Motor neuron (in vitro differentiated cells): ENCODE results near the gene CRELD2. TPM values are rescaled to one million over a fixed set of nuclear protein-coding genes. Genes with fewer than 3 reads are reported as not detected.
"Not testable (repeated sequence)": the region's sequence is repeated elsewhere in the genome, so short reads cannot be mapped to it uniquely, and the experiment has no call there.

Experiments
- ATAC-seq, 8 experiments: fragments of 200-7000 bp; cut with Tn5 transposase; replicated peaks in 6 of 8; 2 replicates each; pipeline ENCODE4 v1.8.0; 2021; ENCODE audit warnings: mild to moderate bottlenecking in 8 of 8, moderate library complexity in 8 of 8
- H3K27ac ChIP-seq, 2 donors: fragments of 250-450 bp; sonication (Bioruptor Pico); 2 replicates each; pipeline ENCODE4 v1.9.0; 2021; ENCODE audit warnings: antibody characterized with exemption in 2 of 2, mild to moderate bottlenecking in 2 of 2, moderate library complexity in 1 of 2
- H3K4me1 ChIP-seq, 2 donors: fragments of 250-450 bp; sonication (Bioruptor Pico); replicated peaks in 1 of 2; 2 replicates each; pipeline ENCODE4 v1.6.1; 2021; ENCODE audit warnings: antibody characterized with exemption in 2 of 2, mild to moderate bottlenecking in 2 of 2, moderate library complexity in 1 of 2
- H3K4me3 ChIP-seq, 5 donors: fragments of 250-450 bp; sonication (Bioruptor Pico); 2 replicates each; pipeline ENCODE4 v1.9.0; 2021; ENCODE audit warnings: antibody characterized with exemption in 5 of 5, mild to moderate bottlenecking in 5 of 5, moderate library complexity in 4 of 5
- WGBS, 10 experiments: fragments of 450-650 bp; shearing (Covaris generic); methylation state at CpG; one replicate each; pipeline ENCODE4 v1.0.0; 2022; 5-methylcytosine and 5-hydroxymethylcytosine counted together
- in situ Hi-C, 9 experiments: fragments of 400-800 bp; cut with MboI; loops; one replicate each; pipeline ENCODE4 v1.15.0; 2021; ENCODE audit warnings: low sequenced_read_pairs in 9 of 9, low pct_unique_long_range_greater_than_20kb in 2 of 9; ENCODE audit not compliant: unreplicated experiment in 9 of 9
- total RNA-seq, 8 experiments: library from RNA; unstranded; fragments of 300-600 nt; gene quantifications; 2 replicates each; pipeline versions ENCODE4 v1.2.3 to v1.2.4, GENCODE V29; 2022

Gene CRELD2
- total RNA-seq, 8 experiments from 2014 or later = 20.7 to 62.4 (median 33.3) TPM

GRCh38 chr22:49938565-49939136 lies 20.2 kb downstream of the CRELD2 start:
- 97 to 100% methylated on average over 1 to 7 of the region's 19 CpGs; no CpG with 5 or more reads in 8 of the 10 experiments for WGBS, 10 experiments
- in situ Hi-C loops = loop anchor here in 7 of 9 experiments (10.0 to 25.0 kb wide), 3 partner anchors 96 to 249 kb away; partner anchors contain the start of gene TRABD (in 2 of the 7)
- Histone ChIP-seq H3K4me1 (peaks cover 38 to 39% of the 10 kb centered on the region in 2 donors), H3K27ac (no peak overlapping the region), H3K4me3 (no peak overlapping the region)
- ATAC-seq = no peak

- in situ Hi-C loops = loop anchor here in 4 of 9 experiments (25.0 kb wide), 2 partner anchors 96 to 246 kb away; partner anchors contain the start of gene TRABD (in 2 of the 4)
Observed at GRCh38 chr22:49941507-49942316, 23.3 kb downstream of the CRELD2 start.

GRCh38 chr22:49942565-49943404 lies 24.4 kb downstream of the CRELD2 start:
- 47 to 93% (median 77%) methylated on average over 3 to 4 of the region's 21 CpGs; no CpG with 5 or more reads in 1 of the 10 experiments for WGBS, 10 experiments
- in situ Hi-C loops = loop anchor here in 4 of 9 experiments (25.0 kb wide), 2 partner anchors 95 to 245 kb away; partner anchors contain the start of gene TRABD (in 2 of the 4)
- Histone ChIP-seq H3K4me3 (no peak overlapping the region), H3K4me1 (peaks cover 25 to 27% of the 10 kb centered on the region in 2 donors), H3K27ac (no peak overlapping the region)
- no peak for ATAC-seq

More at GRCh38 chr22:49941507-49942316, 23.3 kb downstream of the CRELD2 start:
- Histone ChIP-seq H3K27ac (no peak overlapping the region), H3K4me3 (no peak overlapping the region), H3K4me1 (peaks cover 25 to 27% of the 10 kb centered on the region in 2 donors)
- ATAC-seq = no peak
- 85 to 100% (median 95%) methylated on average over 2 to 6 of the region's 17 CpGs; no CpG with 5 or more reads in 5 of the 10 experiments for WGBS, 10 experiments

DNA sequence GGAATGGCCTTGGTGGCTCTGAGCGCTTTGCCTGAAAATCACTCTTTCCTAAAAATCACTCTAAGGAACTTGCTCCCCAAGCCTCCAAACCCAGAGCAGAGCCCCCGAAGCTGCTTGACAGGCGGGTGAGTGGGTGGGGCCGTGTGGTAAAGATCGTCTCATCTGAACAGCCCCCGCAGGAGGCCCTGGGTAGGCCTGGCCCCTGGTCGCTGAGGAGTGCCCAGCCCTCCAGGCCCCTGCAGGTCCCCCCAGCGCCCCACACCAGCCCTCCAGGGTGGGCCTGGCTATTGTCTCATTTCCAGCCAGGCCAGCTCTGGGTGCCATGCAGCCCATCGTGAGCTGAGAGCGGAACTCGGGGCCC lies 25.0 kb downstream of the CRELD2 start:
- H3K4me1 ChIP-seq = peaks cover 28 to 30% of the 10 kb centered on the region in 2 donors

GRCh38 chr22:49943771-49944398 lies 25.5 kb downstream of the CRELD2 start:
- in situ Hi-C loops = loop anchor here in 4 of 9 experiments (25.0 kb wide), 2 partner anchors 93 to 243 kb away; partner anchors contain the start of gene TRABD (in 2 of the 4)
- Histone ChIP-seq H3K27ac (no peak overlapping the region), H3K4me3 (no peak overlapping the region), H3K4me1 (peaks cover 28 to 31% of the 10 kb centered on the region in 2 donors)
- 90 to 100% (median 90%) methylated on average over 1 to 9 of the region's 25 CpGs; no CpG with 5 or more reads in 7 of the 10 experiments for WGBS, 10 experiments
- ATAC-seq = no peak

More for the DNA sequence above, 25.0 kb downstream of the CRELD2 start:
- Histone ChIP-seq H3K4me3 (no peak overlapping the region), H3K27ac (no peak overlapping the region)
- in situ Hi-C loops = loop anchor here in 4 of 9 experiments (25.0 kb wide), 2 partner anchors 94 to 244 kb away; partner anchors contain the start of gene TRABD (in 2 of the 4)
- WGBS, 10 experiments = no CpG with 5 or more reads among the region's 11 CpGs
- no peak for ATAC-seq

DNA sequence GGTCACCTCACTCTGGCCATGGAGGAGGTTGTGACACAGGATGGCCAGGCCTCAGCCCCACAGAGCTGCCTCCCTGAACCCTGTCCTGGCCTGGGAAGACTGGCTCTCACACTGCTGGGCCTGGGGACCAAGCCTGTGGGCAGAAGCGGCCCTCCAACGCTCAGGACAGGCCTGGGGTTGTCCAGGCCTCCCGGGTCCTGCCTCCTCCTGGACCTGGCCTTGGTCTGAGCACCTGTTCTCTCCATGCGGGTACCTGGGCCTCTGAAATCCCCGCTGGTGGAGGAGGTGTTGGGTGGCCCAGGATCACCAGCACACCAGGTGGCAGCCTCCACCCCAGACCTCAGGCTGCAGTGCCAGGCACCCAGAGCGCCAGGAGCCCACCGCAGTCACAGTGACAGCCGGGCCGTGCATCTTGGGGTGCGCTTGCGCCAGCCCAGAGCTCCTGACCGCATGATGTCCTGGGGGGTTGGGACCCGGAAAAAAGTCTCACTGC lies 26.0 kb downstream of the CRELD2 start:
- no peak for ATAC-seq
- in situ Hi-C loops = loop anchor here in 4 of 9 experiments (25.0 kb wide), 2 partner anchors 93 to 243 kb away; partner anchors contain the start of gene TRABD (in 2 of the 4)
- 60 to 100% (median 95%) methylated on average over 1 to 7 of the region's 13 CpGs; no CpG with 5 or more reads in 6 of the 10 experiments for WGBS, 10 experiments
- peaks cover 28 to 30% of the 10 kb centered on the region in 2 donors for H3K4me1 ChIP-seq
- no peak overlapping the region for H3K4me3 ChIP-seq
- no peak overlapping the region for H3K27ac ChIP-seq

DNA sequence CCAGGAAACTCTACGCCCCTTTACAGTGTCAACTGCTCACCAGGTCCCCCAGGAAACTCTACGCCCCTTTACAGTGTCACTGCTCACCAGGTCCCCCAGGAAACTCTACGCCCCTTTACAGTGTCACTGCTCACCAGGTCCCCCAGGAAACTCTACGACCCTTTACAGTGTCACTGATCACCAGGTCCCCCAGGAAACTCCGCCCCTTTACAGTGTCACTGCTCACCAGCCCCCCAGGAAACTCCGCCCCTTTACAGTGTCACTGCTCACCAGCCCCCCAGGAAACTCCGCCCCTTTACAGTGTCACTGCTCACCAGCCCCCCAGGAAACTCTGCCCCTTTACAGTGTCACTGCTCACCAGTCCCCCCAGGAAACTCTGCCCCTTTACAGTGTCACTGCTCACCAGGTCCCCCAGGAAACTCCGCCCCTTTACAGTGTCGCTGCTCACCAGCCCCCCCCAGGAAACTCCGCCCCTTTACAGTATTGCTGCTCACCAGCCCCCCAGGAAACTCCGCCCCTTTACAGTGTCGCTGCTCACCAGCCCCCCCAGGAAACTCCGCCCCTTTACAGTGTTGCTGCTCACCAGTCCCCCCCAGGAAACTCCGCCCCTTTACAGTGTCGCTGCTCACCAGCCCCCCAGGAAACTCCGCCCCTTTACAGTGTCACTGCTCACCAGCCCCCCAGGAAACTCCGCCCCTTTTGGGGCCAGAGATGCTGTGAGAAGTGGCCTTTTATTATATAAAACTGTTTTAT lies 26.8 kb downstream of the CRELD2 start:
- H3K4me3 ChIP-seq, ATAC-seq: not testable (repeated sequence)
- peak overlapping the region in 1 of 2 donors; percentile 39 for H3K27ac ChIP-seq
- in situ Hi-C loops = loop anchor here in 4 of 9 experiments (25.0 kb wide), 2 partner anchors 92 to 242 kb away; partner anchors contain the start of gene TRABD (in 2 of the 4)
- H3K4me1 ChIP-seq = peaks cover 28 to 33% of the 10 kb centered on the region in 2 donors
- WGBS, 10 experiments = 83 to 100% methylated on average over 1 to 2 of the region's 17 CpGs; no CpG with 5 or more reads in 8 of the 10 experiments

DNA sequence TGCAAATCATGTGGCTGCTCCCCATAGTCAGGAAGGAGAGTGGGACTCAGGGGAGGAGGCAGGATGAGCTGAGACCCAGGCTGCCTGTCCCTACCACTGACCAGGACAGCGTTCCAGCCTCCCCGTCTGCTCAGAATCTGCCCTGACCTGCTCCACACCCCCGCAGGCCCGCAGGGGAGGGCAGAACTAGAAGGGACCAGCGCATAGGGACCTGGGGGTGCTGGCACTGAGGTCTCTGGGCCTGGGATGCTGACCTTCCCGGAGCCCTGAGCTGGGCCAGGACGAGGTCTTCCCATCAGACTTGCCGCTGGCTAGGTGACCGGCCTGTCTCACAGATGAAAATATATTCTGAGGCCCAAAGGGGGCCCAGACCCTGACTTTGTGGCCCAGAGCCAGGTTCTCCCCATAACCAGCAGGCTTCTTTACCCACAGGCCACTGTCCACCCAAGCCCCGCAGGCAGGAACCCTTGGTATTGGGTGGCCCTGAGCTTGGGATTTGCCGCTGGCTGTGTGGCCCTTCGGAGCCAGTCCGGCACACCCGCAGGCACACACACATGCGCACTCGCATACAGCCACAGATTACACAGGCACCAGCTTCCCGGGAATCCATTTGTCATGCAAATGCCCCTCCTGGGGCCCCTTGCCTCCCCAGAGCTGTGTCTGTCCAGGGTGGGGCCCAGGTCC lies 28.3 kb downstream of the CRELD2 start:
- in situ Hi-C loops = loop anchor here in 4 of 9 experiments (25.0 kb wide), 2 partner anchors 91 to 241 kb away; partner anchors contain the start of gene TRABD (in 2 of the 4)
- peak; percentile 64 to 87 (median 84) for ATAC-seq

GRCh38 chr22:49947296-49947622 lies 28.8 kb downstream of the CRELD2 start:
- Histone ChIP-seq H3K4me1 (peaks cover 39 to 52% of the 10 kb centered on the region in 2 donors), H3K27ac (peak overlapping the region; percentile 37 to 87), H3K4me3 (no peak overlapping the region)
- no peak for ATAC-seq
- in situ Hi-C loops = loop anchor here in 4 of 9 experiments (25.0 kb wide), 2 partner anchors 90 to 240 kb away; partner anchors contain the start of gene TRABD (in 2 of the 4)
- WGBS, 10 experiments = 80% methylated on average over 2 of the region's 6 CpGs; no CpG with 5 or more reads in 9 of the 10 experiments

More for the DNA sequence above, 28.3 kb downstream of the CRELD2 start:
- Histone ChIP-seq H3K4me3 (no peak overlapping the region), H3K4me1 (peaks cover 39 to 47% of the 10 kb centered on the region in 2 donors), H3K27ac (peak overlapping the region; percentile 59 to 87)
- WGBS, 10 experiments = 22 to 80% (median 57%) methylated on average over 1 to 6 of the region's 17 CpGs; no CpG with 5 or more reads in 4 of the 10 experiments

DNA sequence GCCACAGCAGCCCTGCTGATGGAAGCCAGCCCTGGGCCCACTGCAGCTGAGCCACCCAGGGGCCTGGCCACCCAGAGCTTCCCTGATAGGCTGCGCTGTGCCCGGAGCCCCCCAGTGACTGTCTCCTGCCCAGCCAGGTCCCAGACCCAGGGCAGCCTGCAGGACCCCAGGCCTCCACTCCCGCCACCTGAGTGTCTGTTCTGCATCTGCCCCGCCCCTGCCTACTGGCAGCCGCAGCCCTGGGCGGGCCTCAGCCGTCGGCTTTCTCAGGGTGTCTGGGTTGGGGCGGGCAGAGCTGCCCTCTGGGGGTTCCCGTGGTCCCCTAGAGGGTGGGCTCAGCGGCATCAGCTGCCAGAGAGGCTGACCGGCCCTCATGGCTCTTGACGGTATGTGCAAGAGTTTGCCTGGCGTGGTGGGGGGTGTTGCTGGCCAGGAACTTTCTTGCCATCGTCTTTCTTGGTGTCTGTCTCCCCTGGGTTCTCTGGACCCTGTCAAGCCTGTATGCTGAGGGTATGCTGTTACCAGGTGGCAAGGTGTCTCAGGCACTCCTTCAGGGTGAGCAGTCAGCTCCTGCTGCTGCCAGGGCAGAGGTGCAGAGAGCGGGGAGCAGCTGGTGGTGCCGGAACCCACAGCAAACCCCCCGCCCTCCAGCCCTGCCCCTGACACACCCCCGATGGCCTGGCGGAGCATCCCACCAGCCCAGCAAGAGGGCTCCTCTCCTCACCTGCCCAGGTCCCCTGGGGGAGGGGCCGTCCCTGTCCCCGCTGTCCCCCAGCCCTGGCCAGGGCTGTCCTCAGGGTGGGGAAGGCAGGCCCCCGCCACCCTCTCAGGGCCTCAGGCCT lies 29.9 kb downstream of the CRELD2 start:
- 80% methylated on average over 1 to 2 of the region's 23 CpGs; no CpG with 5 or more reads in 8 of the 10 experiments for WGBS, 10 experiments
- Histone ChIP-seq H3K27ac (peak overlapping the region in 1 of 2 donors; percentile 87), H3K4me1 (peaks cover 43 to 57% of the 10 kb centered on the region in 2 donors), H3K4me3 (no peak overlapping the region)
- in situ Hi-C loops = loop anchor here in 4 of 9 experiments (25.0 kb wide), 2 partner anchors 89 to 239 kb away; partner anchors contain the start of gene TRABD (in 2 of the 4)
- peak in 3 of 8 experiments; percentile 8 to 33 (median 22) for ATAC-seq
